ENCODE results near the gene FCHSD2. TPM values are rescaled to one million over a fixed set of nuclear protein-coding genes. Genes with fewer than 3 reads are reported as not detected.

FCHSD2 gene
- total and polyA plus RNA-seq, 9 of the 15 experiments (the other 6 are each of a cell fraction or from before 2014, with no cell fraction given), result 1.8 to 14.7 (median 6.4) TPM

DNA sequence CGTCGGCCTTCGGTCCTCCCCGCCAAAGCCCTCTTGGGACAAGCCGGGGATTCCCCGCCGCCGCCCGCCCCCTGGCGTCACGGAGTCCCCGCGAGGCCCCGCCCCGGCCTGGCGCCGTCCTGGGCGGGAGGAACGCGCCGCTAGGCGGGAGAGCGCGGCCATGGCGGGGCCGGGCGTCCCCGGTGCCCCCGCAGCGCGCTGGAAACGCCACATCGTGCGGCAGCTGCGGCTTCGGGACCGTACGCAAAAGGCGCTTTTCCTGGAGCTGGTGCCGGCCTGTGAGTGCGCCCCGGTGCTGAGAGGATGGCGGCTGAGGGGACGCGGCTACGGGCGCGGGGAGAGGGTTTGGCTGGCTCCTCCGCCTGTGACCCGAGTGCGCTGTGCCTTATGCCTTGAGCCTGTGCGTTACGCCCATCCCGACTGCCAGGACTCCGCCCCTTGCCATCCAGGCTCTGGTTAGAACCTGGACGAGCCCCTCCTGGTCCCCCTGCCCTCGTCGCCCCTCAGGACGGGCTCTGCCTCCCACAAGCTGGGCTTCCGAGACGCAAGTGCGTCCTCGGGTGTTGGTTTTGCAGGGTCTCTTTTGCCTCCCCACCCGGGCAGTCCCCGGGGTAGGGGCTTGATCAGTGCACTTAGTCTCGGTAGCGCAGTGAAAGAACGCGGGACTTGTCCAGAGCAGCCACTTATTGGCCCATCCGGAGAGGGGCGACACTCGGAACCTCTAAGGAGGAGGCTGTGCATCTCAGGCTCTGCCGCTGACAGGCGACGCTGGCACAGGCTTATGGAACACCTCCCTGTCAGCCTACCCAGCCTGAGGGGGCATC lies 327.6 kb downstream of the FCHSD2 start, which contains the start of gene ATG16L2 (continued):
- TF ChIP-seq ZBTB7A (IDR thresholded peaks at IDR 0.05; ENCODE audit: borderline replicate concordance, control insufficient read depth, low read depth, low read length), result peak; percentile 23; the same call in 1 of the 2 replicates
- TF ChIP-seq, protein P1, sequence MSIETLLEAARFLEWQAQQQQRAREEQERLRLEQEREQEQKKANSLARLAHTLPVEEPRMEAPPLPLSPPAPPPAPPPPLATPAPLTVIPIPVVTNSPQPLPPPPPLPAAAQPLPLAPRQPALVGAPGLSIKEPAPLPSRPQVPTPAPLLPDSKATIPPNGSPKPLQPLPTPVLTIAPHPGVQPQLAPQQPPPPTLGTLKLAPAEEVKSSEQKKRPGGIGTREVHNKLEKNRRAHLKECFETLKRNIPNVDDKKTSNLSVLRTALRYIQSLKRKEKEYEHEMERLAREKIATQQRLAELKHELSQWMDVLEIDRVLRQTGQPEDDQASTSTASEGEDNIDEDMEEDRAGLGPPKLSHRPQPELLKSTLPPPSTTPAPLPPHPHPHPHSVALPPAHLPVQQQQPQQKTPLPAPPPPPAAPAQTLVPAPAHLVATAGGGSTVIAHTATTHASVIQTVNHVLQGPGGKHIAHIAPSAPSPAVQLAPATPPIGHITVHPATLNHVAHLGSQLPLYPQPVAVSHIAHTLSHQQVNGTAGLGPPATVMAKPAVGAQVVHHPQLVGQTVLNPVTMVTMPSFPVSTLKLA (conservative IDR thresholded peaks at IDR 0.05), result no peak; a peak in 2 of 4 replicates
- TF ChIP-seq CREM (IDR thresholded peaks at IDR 0.05; ENCODE audit: low read depth), result peak; percentile 80
- TF ChIP-seq SMARCE1 (IDR thresholded peaks at IDR 0.05), result peak; percentile 27; the same call in 1 of the 2 replicates
- no peak for TF ChIP-seq NFIC (IDR thresholded peaks at IDR 0.05)
- TF ChIP-seq, protein P2, sequence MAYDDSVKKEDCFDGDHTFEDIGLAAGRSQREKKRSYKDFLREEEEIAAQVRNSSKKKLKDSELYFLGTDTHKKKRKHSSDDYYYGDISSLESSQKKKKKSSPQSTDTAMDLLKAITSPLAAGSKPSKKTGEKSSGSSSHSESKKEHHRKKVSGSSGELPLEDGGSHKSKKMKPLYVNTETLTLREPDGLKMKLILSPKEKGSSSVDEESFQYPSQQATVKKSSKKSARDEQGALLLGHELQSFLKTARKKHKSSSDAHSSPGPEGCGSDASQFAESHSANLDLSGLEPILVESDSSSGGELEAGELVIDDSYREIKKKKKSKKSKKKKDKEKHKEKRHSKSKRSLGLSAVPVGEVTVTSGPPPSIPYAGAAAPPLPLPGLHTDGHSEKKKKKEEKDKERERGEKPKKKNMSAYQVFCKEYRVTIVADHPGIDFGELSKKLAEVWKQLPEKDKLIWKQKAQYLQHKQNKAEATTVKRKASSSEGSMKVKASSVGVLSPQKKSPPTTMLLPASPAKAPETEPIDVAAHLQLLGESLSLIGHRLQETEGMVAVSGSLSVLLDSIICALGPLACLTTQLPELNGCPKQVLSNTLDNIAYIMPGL (CRISPR knock-in tag; IDR thresholded peaks at IDR 0.05), result no peak; the same call in 1 of the 2 replicates
- TF ChIP-seq RFX7 (CRISPR knock-in tag; IDR thresholded peaks at IDR 0.05), result no peak
- no peak for TF ChIP-seq KLF16 (IDR thresholded peaks at IDR 0.05)
- TF ChIP-seq JUN (IDR thresholded peaks at IDR 0.05; ENCODE audit: borderline replicate concordance, low read depth, low read length), result 0 out of 2 replicates have a peak, but pooled peaks have one; percentile 34
- no peak for TF ChIP-seq JUN (CRISPR knock-in tag; IDR thresholded peaks at IDR 0.05; ENCODE audit: borderline replicate concordance)
- peak; percentile 94 for TF ChIP-seq RB1 (IDR thresholded peaks at IDR 0.05; ENCODE audit: low read depth)
- TF ChIP-seq, protein P3, sequence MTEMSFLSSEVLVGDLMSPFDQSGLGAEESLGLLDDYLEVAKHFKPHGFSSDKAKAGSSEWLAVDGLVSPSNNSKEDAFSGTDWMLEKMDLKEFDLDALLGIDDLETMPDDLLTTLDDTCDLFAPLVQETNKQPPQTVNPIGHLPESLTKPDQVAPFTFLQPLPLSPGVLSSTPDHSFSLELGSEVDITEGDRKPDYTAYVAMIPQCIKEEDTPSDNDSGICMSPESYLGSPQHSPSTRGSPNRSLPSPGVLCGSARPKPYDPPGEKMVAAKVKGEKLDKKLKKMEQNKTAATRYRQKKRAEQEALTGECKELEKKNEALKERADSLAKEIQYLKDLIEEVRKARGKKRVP (CRISPR knock-in tag; IDR thresholded peaks at IDR 0.05), result no peak
- peak; percentile 80 for TF ChIP-seq CREB1 (IDR thresholded peaks at IDR 0.05)
- TF ChIP-seq CREB1 (CRISPR knock-in tag; IDR thresholded peaks at IDR 0.05), result peak; percentile 70; the same call in 1 of the 2 replicates
- peak in 1 of 2 experiments; percentile 61; a peak in 1 of 4 replicates for TF ChIP-seq HDAC1 (IDR thresholded peaks at IDR 0.05)
- TF ChIP-seq, protein P4, sequence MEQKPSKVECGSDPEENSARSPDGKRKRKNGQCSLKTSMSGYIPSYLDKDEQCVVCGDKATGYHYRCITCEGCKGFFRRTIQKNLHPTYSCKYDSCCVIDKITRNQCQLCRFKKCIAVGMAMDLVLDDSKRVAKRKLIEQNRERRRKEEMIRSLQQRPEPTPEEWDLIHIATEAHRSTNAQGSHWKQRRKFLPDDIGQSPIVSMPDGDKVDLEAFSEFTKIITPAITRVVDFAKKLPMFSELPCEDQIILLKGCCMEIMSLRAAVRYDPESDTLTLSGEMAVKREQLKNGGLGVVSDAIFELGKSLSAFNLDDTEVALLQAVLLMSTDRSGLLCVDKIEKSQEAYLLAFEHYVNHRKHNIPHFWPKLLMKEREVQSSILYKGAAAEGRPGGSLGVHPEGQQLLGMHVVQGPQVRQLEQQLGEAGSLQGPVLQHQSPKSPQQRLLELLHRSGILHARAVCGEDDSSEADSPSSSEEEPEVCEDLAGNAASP (IDR thresholded peaks at IDR 0.05), result no peak
- TF ChIP-seq BMI1 (IDR thresholded peaks at IDR 0.05; ENCODE audit: low read length), result no peak
- no peak for TF ChIP-seq NR2C2 (CRISPR knock-in tag; IDR thresholded peaks at IDR 0.05)
- TF ChIP-seq NR2C2 (tag; IDR thresholded peaks at IDR 0.05), result peak; percentile 58
- peak; percentile 40 for TF ChIP-seq CHD2 (IDR thresholded peaks at IDR 0.05; ENCODE audit: low read depth, low read length)
- TF ChIP-seq, protein P5, sequence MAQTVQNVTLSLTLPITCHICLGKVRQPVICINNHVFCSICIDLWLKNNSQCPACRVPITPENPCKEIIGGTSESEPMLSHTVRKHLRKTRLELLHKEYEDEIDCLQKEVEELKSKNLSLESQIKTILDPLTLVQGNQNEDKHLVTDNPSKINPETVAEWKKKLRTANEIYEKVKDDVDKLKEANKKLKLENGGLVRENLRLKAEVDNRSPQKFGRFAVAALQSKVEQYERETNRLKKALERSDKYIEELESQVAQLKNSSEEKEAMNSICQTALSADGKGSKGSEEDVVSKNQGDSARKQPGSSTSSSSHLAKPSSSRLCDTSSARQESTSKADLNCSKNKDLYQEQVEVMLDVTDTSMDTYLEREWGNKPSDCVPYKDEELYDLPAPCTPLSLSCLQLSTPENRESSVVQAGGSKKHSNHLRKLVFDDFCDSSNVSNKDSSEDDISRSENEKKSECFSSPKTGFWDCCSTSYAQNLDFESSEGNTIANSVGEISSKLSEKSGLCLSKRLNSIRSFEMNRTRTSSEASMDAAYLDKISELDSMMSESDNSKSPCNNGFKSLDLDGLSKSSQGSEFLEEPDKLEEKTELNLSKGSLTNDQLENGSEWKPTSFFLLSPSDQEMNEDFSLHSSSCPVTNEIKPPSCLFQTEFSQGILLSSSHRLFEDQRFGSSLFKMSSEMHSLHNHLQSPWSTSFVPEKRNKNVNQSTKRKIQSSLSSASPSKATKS (CRISPR knock-in tag; IDR thresholded peaks at IDR 0.05), result no peak
- TF ChIP-seq XRCC3 (IDR thresholded peaks at IDR 0.05), result no peak

All from K562 (cell line).